Kidney epithelial cell (primary cell): ENCODE results near the gene FOCAD. TPM values are rescaled to one million over a fixed set of nuclear protein-coding genes. Genes with fewer than 3 reads are reported as not detected.

ENCODE experiments used
- DNase-seq: peaks from one replicate; pipeline ENCODE4 v3.0.0-alpha.2; 2010; ENCODE audit warnings: low read depth
- H3K27me3 ChIP-seq: 2 replicates; pipeline ENCODE4 v1.6.0; 2011; ENCODE audit warnings: low read length; ENCODE audit not compliant: control insufficient read depth, insufficient read depth
- H3K36me3 ChIP-seq: 2 replicates; pipeline ENCODE4 v1.5.1; 2011; ENCODE audit warnings: low read length; ENCODE audit not compliant: control insufficient read depth, insufficient read depth
- H3K4me3 ChIP-seq: 2 replicates; pipeline ENCODE4 v1.5.1; 2011; ENCODE audit warnings: low read depth, mild to moderate bottlenecking, control low read depth, low read length
- CTCF ChIP-seq: IDR thresholded peaks from 2 replicates; pipeline ENCODE4 v1.5.1; 2011; ENCODE audit warnings: mild to moderate bottlenecking, moderate library complexity, low read length, control low read depth, inconsistent platforms; ENCODE audit not compliant: insufficient read depth, poor library complexity, severe bottlenecking
- total RNA-seq: library from RNA; depleted of rRNA; stranded (reverse); fragments of >200 nt; gene quantifications from 2 replicates; pipeline ENCODE4 v1.2.3, GENCODE V29; 2015

The FOCAD gene
- total RNA-seq, 1 donor from 2014 or later = 62.9 TPM

- Histone ChIP-seq H3K4me3 (no peak overlapping the region), H3K27me3 (no peaks in the 10 kb centered on the region)
- TF ChIP-seq CTCF = no peak
These were observed 13.1 kb downstream of the FOCAD start for GRCh38 chr9:20697021-20697719.

DNA sequence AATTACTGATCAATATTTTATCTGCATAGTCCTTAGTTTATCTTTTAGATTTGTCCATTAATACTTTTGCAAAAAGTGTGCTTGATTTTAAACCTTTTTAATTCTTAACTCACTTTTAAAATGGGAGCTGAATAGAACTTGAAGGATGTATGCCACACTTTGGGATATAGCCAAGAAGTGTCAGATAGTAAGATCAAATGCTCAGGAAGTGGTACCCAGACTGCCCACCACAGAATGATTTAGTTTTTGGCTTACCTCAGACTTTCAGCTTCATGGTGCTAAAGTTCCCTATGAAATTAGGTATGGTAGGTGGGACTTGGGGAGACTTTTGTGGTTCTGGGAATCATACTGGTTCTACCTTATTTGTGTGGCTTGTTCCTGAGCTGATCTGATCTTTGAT, 14.7 kb downstream of the FOCAD start:
- TF ChIP-seq CTCF = no peak
- Histone ChIP-seq H3K27me3 (no peaks in the 10 kb centered on the region), H3K4me3 (no peak overlapping the region), H3K36me3 (no peaks in the 10 kb centered on the region)
- no peak for DNase-seq

More at GRCh38 chr9:20697021-20697719, 13.1 kb downstream of the FOCAD start:
- no peak for DNase-seq
- no peaks in the 10 kb centered on the region for H3K36me3 ChIP-seq

- DNase-seq = no peak
- no peak for TF ChIP-seq CTCF
- H3K36me3 ChIP-seq = no peaks in the 10 kb centered on the region
- no peaks in the 10 kb centered on the region for H3K27me3 ChIP-seq
- H3K4me3 ChIP-seq = no peak overlapping the region
These were observed 17.0 kb downstream of the FOCAD start for GRCh38 chr9:20701060-20701459.

- no peak for DNase-seq
- Histone ChIP-seq H3K36me3 (no peaks in the 10 kb centered on the region), H3K27me3 (no peaks in the 10 kb centered on the region), H3K4me3 (no peak overlapping the region)
- TF ChIP-seq CTCF = no peak
These were observed 18.5 kb downstream of the FOCAD start for GRCh38 chr9:20702570-20702969.

DNA sequence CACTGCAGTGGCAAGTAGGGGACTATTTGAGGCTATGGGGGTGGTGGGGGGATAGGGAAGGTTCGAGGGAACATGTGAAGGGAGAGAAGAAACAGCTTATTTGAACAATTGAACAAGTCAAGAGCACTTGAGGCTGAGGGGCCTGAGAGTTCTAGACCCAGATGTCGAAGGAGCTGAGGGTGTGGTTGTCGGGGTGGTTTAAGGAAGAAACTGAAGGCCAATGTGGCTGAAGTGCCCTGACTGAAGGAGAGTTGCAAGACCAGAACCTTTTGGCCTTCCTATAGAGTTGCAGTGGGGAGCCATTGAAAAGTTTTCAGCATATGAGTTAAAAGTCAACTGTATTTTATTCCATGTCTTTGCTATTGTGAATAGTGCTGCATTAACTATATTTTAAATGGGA, 19.1 kb downstream of the FOCAD start:
- Histone ChIP-seq H3K27me3 (no peaks in the 10 kb centered on the region), H3K36me3 (no peaks in the 10 kb centered on the region), H3K4me3 (no peak overlapping the region)
- no peak for DNase-seq
- no peak for TF ChIP-seq CTCF

DNA sequence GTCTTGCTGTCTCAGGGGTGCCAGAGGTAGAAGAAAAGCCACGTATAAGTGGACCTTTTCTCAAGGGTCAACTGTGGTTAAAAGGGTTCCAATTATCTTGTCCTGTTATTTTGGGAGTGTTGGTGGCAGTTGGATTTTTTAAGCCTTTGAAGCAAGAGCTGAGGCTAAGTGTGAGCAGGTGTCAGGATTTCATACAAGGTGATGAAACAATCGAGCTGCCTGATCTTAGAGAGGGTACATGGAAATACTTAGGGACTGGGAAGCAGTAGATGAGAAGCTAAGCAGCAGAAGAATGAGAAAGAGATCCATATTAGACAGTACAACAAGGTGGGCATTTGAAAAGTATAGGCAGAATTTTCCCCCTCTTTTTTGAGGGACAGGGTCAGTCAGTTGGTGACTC, 23.6 kb downstream of the FOCAD start:
- DNase-seq = no peak
- no peak for TF ChIP-seq CTCF
- Histone ChIP-seq H3K4me3 (no peak overlapping the region), H3K36me3 (no peaks in the 10 kb centered on the region), H3K27me3 (no peaks in the 10 kb centered on the region)
